Epidermal melanocyte (primary cell): ENCODE data around the gene CXCR5.

Experiments
- DNase-seq: peaks from one replicate; pipeline ENCODE4 v3.0.0; 2011; ENCODE audit warnings: low spot score; ENCODE audit not compliant: insufficient read length

Gene CXCR5

GRCh38 chr11:118873804-118874203 lies 9.9 kb upstream of the CXCR5 start:
- no peak for DNase-seq

GRCh38 chr11:118876286-118876685 lies 7.4 kb upstream of the CXCR5 start:
- DNase-seq, result no peak

GRCh38 chr11:118877487-118878162 lies 6.1 kb upstream of the CXCR5 start:
- DNase-seq, result no peak

GRCh38 chr11:118878163-118878563 lies 5.5 kb upstream of the CXCR5 start:
- no peak for DNase-seq

GRCh38 chr11:118881228-118881627 lies 2.5 kb upstream of the CXCR5 start:
- no peak for DNase-seq

GRCh38 chr11:118882491-118882890 lies 1.2 kb upstream of the CXCR5 start:
- DNase-seq, result no peak

- no peak for DNase-seq
Observed at GRCh38 chr11:118883004-118883367, 706 bp upstream of the CXCR5 start.

- DNase-seq, result no peak
Observed at GRCh38 chr11:118884875-118885274, 1.2 kb downstream of the CXCR5 start.

- no peak for DNase-seq
Observed at GRCh38 chr11:118885319-118885718, 1.6 kb downstream of the CXCR5 start.

GRCh38 chr11:118885831-118886565 lies 2.3 kb downstream of the CXCR5 start:
- no peak for DNase-seq

GRCh38 chr11:118886681-118887111 lies 3.0 kb downstream of the CXCR5 start:
- no peak for DNase-seq

- no peak for DNase-seq
Observed at GRCh38 chr11:118887206-118887605, 3.5 kb downstream of the CXCR5 start.

- no peak for DNase-seq
Observed at GRCh38 chr11:118888398-118888797, 4.7 kb downstream of the CXCR5 start.

- DNase-seq, result no peak
Observed at GRCh38 chr11:118889797-118890196, 6.1 kb downstream of the CXCR5 start.

GRCh38 chr11:118892514-118892913 lies 8.8 kb downstream of the CXCR5 start:
- DNase-seq, result no peak

- DNase-seq, result no peak
Observed at GRCh38 chr11:118892964-118893363, 9.3 kb downstream of the CXCR5 start.

GRCh38 chr11:118893662-118894061 lies 10.0 kb downstream of the CXCR5 start:
- DNase-seq, result no peak

- no peak for DNase-seq
Observed at GRCh38 chr11:118894192-118894591, 10.5 kb downstream of the CXCR5 start.

GRCh38 chr11:118895093-118896039 lies 11.7 kb downstream of the CXCR5 start:
- no peak for DNase-seq

GRCh38 chr11:118896472-118896913 lies 12.8 kb downstream of the CXCR5 start:
- no peak for DNase-seq

- no peak for DNase-seq
Observed at GRCh38 chr11:118896921-118897591, 13.4 kb downstream of the CXCR5 start.
